HCT116 (cell line): ENCODE results near the gene IL31RA. TPM values are rescaled to one million over a fixed set of nuclear protein-coding genes. Genes with fewer than 3 reads are reported as not detected.

Experiments
- ATAC-seq: fragments of 200-7000 bp; cut with Tn5 transposase; 2 replicates; pipeline ENCODE4 v1.9.1; 2020; ENCODE audit warnings: mild to moderate bottlenecking, moderate library complexity
- BruUV-seq: library from RNA; stranded (reverse); fragments of 400-500 nt; replicated peaks from 2 replicates; lab custom pipeline; 2021; lab: Mats Ljungman, UMichigan
- CTCF ChIA-PET: fragments of 300-600 bp; sonication (Branson Sonifier 250); formaldehyde crosslinking; loops from one replicate; lab custom pipeline; 2021; ENCODE audit warnings: antibody characterized with exemption; lab: Charles Lee
- POLR2A ChIA-PET: fragments of 300-600, 350-600 bp; sonication (Branson Sonifier 250); formaldehyde crosslinking; loops from one replicate; lab custom pipeline; 2021; ENCODE audit warnings: antibody characterized with exemption; lab: Charles Lee
- RAD21 ChIA-PET, 2 experiments: fragments of 300-600 bp; sonication (Branson Sonifier 250); formaldehyde crosslinking; loops; one replicate each; lab custom pipeline; 2023; ENCODE audit warnings: low total read pairs in 2 of 2; ENCODE audit not compliant: uncharacterized antibody in 2 of 2, unreplicated experiment in 2 of 2, low non-redundant PET in 1 of 2; lab: Charles Lee
- DNase-seq: peaks from one replicate; pipeline ENCODE4 v3.0.0-alpha.2; 2010; ENCODE audit warnings: low read depth, low spot score
- H2AFZ ChIP-seq: fragments of 200-600 bp; shearing (Covaris generic), sonication (generic); 2 replicates; pipeline ENCODE4 v1.6.1; 2017; ENCODE audit warnings: low read depth, mixed run types, mixed read lengths, antibody characterized with exemption, low read length; ENCODE audit not compliant: poor library complexity, severe bottlenecking
- H3K27ac ChIP-seq: 2 replicates; pipeline ENCODE4 v1.5.1; 2012; ENCODE audit warnings: low read depth, low read length
- H3K27me3 ChIP-seq: fragments of 200-600 bp; sonication (generic); 2 replicates; pipeline ENCODE4 v1.6.1; 2016; ENCODE audit warnings: mixed run types, low read length, mixed read lengths; ENCODE audit not compliant: insufficient read depth
- H3K36me3 ChIP-seq, 2 experiments: fragments of 200-500 bp in 1 of 2; fragments of 200-600 bp in 1 of 2; sonication (Bioruptor generic) in 1 of 2; sonication (generic) in 1 of 2; 2 replicates each; pipeline versions ENCODE4 v1.5.1 to v1.6.1; 2014 to 2016; ENCODE audit warnings: low read length in 2 of 2, inconsistent platforms in 1 of 2, mixed read lengths in 1 of 2, mixed run types in 1 of 2; ENCODE audit not compliant: insufficient read depth in 2 of 2, control insufficient read depth in 1 of 2
- H3K4me1 ChIP-seq, 2 experiments: fragments of 200-600 bp in 1 of 2; sonication (generic) in 1 of 2; 2 replicates each; pipeline versions ENCODE4 v1.5.1 to v1.6.1; 2012 to 2017; ENCODE audit warnings: low read length in 2 of 2, inconsistent platforms in 1 of 2, mild to moderate bottlenecking in 1 of 2, mixed read lengths in 1 of 2, mixed run types in 1 of 2, moderate library complexity in 1 of 2; ENCODE audit not compliant: insufficient read depth in 2 of 2, control insufficient read depth in 1 of 2
- H3K4me2 ChIP-seq: fragments of 200-600 bp; sonication (generic); 2 replicates; pipeline ENCODE4 v1.6.1; 2017; ENCODE audit warnings: mixed run types, low read length, mixed read lengths
- H3K4me3 ChIP-seq, 2 experiments: fragments of 200-600 bp in 1 of 2; sonication (generic) in 1 of 2; replicated peaks in 1 of 2; 2 replicates each; pipeline ENCODE4 v1.5.1; 2011 to 2016; ENCODE audit warnings: low read length in 2 of 2, control low read depth in 1 of 2, low read depth in 1 of 2, mild to moderate bottlenecking in 1 of 2, mixed read lengths in 1 of 2, mixed run types in 1 of 2
- H3K79me2 ChIP-seq: fragments of 200-600 bp; sonication (generic); 2 replicates; pipeline ENCODE4 v1.6.1; 2017; ENCODE audit warnings: mild to moderate bottlenecking, mixed run types, low read length, moderate library complexity, mixed read lengths; ENCODE audit not compliant: insufficient read depth
- H3K9ac ChIP-seq: fragments of 200-600 bp; sonication (generic); 2 replicates; pipeline ENCODE4 v1.6.1; 2016; ENCODE audit warnings: low read length, mixed read lengths
- H3K9me2 ChIP-seq: fragments of 200-600 bp; sonication (generic), shearing (Covaris generic); 2 replicates; pipeline ENCODE4 v1.6.1; 2017; ENCODE audit warnings: mixed run types, mild to moderate bottlenecking, moderate library complexity; ENCODE audit not compliant: insufficient read depth
- H3K9me3 ChIP-seq, 2 experiments: fragments of 200-500 bp in 1 of 2; fragments of 200-600 bp in 1 of 2; sonication (Bioruptor generic) in 1 of 2; sonication (generic) in 1 of 2; 2 replicates each; pipeline ENCODE4 v1.6.1; 2014 to 2017; ENCODE audit warnings: low read length in 2 of 2, mixed read lengths in 2 of 2, inconsistent platforms in 1 of 2, low read depth in 1 of 2, mild to moderate bottlenecking in 1 of 2, mixed run types in 1 of 2, moderate library complexity in 1 of 2; ENCODE audit not compliant: control insufficient read depth in 1 of 2, insufficient read depth in 1 of 2
- H4K20me1 ChIP-seq: fragments of 200-600 bp; sonication (generic), shearing (Covaris generic); 2 replicates; pipeline ENCODE4 v1.6.1; 2017; ENCODE audit warnings: mixed run types, mild to moderate bottlenecking, moderate library complexity; ENCODE audit not compliant: insufficient read depth
- CBX3 ChIP-seq: IDR thresholded peaks from 2 replicates; pipeline ENCODE4 v1.6.1; 2012; ENCODE audit warnings: low read depth
- ELF1 ChIP-seq: IDR thresholded peaks from 2 replicates; pipeline ENCODE4 v1.6.1; 2012; ENCODE audit warnings: low read depth, borderline replicate concordance
- EZH2 ChIP-seq: fragments of 200-600 bp; sonication (generic); IDR thresholded peaks from 2 replicates; pipeline ENCODE4 v1.6.1; 2017; ENCODE audit warnings: antibody characterized with exemption, mixed run types
- FOSL1 ChIP-seq: IDR thresholded peaks from 2 replicates; pipeline ENCODE4 v1.6.1; 2012; ENCODE audit warnings: low read depth
- JUND ChIP-seq: IDR thresholded peaks from 2 replicates; pipeline ENCODE4 v1.6.1; 2012
- POLR2A ChIP-seq: IDR thresholded peaks from 2 replicates; pipeline ENCODE4 v1.7.0; 2011; ENCODE audit warnings: borderline replicate concordance; ENCODE audit not compliant: insufficient read depth, insufficient read length; ENCODE audit errors: extremely low read depth
- POLR2AphosphoS5 ChIP-seq: IDR thresholded peaks from 2 replicates; pipeline ENCODE4 v1.6.1; 2011; ENCODE audit warnings: mild to moderate bottlenecking, low read depth, low read length, moderate library complexity
- RAD21 ChIP-seq: IDR thresholded peaks from 2 replicates; pipeline ENCODE4 v1.6.1; 2012; ENCODE audit warnings: low read depth, mild to moderate bottlenecking
- SIN3A ChIP-seq: IDR thresholded peaks from 2 replicates; pipeline ENCODE4 v1.6.1; 2012; ENCODE audit warnings: low read depth
- TCF7L2 ChIP-seq: IDR thresholded peaks from 2 replicates; pipeline ENCODE4 v1.7.0; 2011; ENCODE audit warnings: borderline replicate concordance, inconsistent platforms; ENCODE audit not compliant: insufficient read depth, insufficient read length; ENCODE audit errors: extremely low read depth
- YY1 ChIP-seq: IDR thresholded peaks from 2 replicates; pipeline ENCODE4 v1.6.1; 2011; ENCODE audit warnings: low read length, low read depth, moderate library complexity, mild to moderate bottlenecking; ENCODE audit not compliant: insufficient replicate concordance; ENCODE audit errors: extremely low read depth
- ZFX ChIP-seq: fragments of 450-650 bp; IDR thresholded peaks from 2 replicates; pipeline ENCODE4 v1.6.1; 2017
- ZNF274 ChIP-seq: fragments of 200-500 bp; sonication (Bioruptor generic); IDR thresholded peaks from 2 replicates; pipeline ENCODE4 v1.6.1; 2014; ENCODE audit warnings: mild to moderate bottlenecking, low read depth, low read length, inconsistent platforms
- intact Hi-C: fragments of 100-400 bp; cut with micrococcal nuclease; formaldehyde crosslinking; loops from 2 replicates; pipeline ENCODE4 v1.10.0; 2022
- total RNA-seq: library from RNA; stranded (reverse); gene quantifications from one replicate; pipeline ENCODE4 v1.2.1, GENCODE V29; 2021; ENCODE audit not compliant: unreplicated experiment
- TF ChIP-seq, protein P1 (sequence below): IDR thresholded peaks from 2 replicates; pipeline ENCODE4 v1.6.1; 2012
- TF ChIP-seq, protein P2 (sequence below): IDR thresholded peaks from 2 replicates; pipeline ENCODE4 v1.6.1; 2012
- TF ChIP-seq, protein P3 (sequence below): IDR thresholded peaks from 2 replicates; pipeline ENCODE4 v1.6.1; 2011; ENCODE audit warnings: mild to moderate bottlenecking, low read length, moderate library complexity; ENCODE audit not compliant: insufficient replicate concordance; ENCODE audit errors: extremely low read depth
- TF ChIP-seq, protein P4 (sequence below), 3 experiments: fragments of 200-600 bp in 1 of 3; sonication (generic) in 1 of 3; IDR thresholded peaks in 2 of 3; conservative IDR thresholded peaks in 1 of 3; 2 replicates each; pipeline ENCODE4 v1.5.1; 2012 to 2017; ENCODE audit warnings: low read depth in 2 of 3, low read length in 2 of 3, antibody characterized with exemption in 1 of 3, borderline replicate concordance in 1 of 3, control low read depth in 1 of 3, mild to moderate bottlenecking in 1 of 3, mixed read lengths in 1 of 3, mixed run types in 1 of 3, moderate library complexity in 1 of 3; ENCODE audit not compliant: insufficient read depth in 1 of 3
- TF ChIP-seq, protein P5 (sequence below): IDR thresholded peaks from 2 replicates; pipeline ENCODE4 v1.6.1; 2012; ENCODE audit warnings: low read depth

Gene IL31RA
- total RNA-seq, 1 experiment from 2014 or later: 0.59 TPM

DNA sequence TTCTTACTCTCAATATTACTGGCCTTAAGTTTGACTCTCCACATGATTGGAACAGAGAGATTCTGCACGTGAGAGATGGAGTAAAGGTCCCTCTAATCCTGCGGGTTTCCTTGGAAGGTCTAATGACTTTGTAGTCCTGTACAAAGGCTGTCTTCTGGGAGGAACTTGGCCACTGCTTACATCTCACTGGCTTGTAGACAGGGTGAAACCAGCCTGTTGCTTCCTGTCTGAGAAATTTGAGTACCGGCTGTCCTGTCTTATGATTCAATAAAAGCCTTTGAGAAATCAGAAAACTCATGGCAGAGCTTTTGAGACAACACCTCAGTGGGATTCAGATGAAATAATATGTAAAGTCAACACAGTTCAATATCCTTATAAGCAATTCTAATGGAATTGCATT lies 43.0 kb downstream of the IL31RA start:
- no peaks in the 10 kb centered on the region for H3K9me2 ChIP-seq
- ChIA-PET CTCF (no interaction called here), RAD21 (no interaction called here), POLR2A (no interaction called here)
- H3K9me3 ChIP-seq: no peaks in the 10 kb centered on the region
- H3K79me2 ChIP-seq: no peaks in the 10 kb centered on the region
- H3K27me3 ChIP-seq: no peaks in the 10 kb centered on the region
- no peaks in the 10 kb centered on the region for H4K20me1 ChIP-seq
- H3K9ac ChIP-seq: no peak overlapping the region
- H3K4me3 ChIP-seq: no peak overlapping the region
- no peak overlapping the region for H2AFZ ChIP-seq
- H3K4me1 ChIP-seq: peaks cover 0 to 1% of the 10 kb centered on the region in 2 experiments; a peak in 1 of 4 replicates
- no peak for DNase-seq
- H3K36me3 ChIP-seq: no peaks in the 10 kb centered on the region
- intact Hi-C loops: no loop called here
- TF ChIP-seq RAD21 (no peak), TCF7L2 (no peak), SIN3A (no peak), EZH2 (no peak), ZFX (no peak), ELF1 (no peak), CBX3 (no peak), YY1 (no peak), ZNF274 (no peak), FOSL1 (no peak), JUND (no peak), POLR2A (no peak), POLR2AphosphoS5 (no peak)
- TF ChIP-seq, protein P1, sequence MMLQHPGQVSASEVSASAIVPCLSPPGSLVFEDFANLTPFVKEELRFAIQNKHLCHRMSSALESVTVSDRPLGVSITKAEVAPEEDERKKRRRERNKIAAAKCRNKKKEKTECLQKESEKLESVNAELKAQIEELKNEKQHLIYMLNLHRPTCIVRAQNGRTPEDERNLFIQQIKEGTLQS: no peak
- TF ChIP-seq, protein P2, sequence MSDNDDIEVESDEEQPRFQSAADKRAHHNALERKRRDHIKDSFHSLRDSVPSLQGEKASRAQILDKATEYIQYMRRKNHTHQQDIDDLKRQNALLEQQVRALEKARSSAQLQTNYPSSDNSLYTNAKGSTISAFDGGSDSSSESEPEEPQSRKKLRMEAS: no peak
- TF ChIP-seq, protein P3, sequence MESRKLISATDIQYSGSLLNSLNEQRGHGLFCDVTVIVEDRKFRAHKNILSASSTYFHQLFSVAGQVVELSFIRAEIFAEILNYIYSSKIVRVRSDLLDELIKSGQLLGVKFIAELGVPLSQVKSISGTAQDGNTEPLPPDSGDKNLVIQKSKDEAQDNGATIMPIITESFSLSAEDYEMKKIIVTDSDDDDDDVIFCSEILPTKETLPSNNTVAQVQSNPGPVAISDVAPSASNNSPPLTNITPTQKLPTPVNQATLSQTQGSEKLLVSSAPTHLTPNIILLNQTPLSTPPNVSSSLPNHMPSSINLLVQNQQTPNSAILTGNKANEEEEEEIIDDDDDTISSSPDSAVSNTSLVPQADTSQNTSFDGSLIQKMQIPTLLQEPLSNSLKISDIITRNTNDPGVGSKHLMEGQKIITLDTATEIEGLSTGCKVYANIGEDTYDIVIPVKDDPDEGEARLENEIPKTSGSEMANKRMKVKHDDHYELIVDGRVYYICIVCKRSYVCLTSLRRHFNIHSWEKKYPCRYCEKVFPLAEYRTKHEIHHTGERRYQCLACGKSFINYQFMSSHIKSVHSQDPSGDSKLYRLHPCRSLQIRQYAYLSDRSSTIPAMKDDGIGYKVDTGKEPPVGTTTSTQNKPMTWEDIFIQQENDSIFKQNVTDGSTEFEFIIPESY: no peak
- TF ChIP-seq, protein P4, sequence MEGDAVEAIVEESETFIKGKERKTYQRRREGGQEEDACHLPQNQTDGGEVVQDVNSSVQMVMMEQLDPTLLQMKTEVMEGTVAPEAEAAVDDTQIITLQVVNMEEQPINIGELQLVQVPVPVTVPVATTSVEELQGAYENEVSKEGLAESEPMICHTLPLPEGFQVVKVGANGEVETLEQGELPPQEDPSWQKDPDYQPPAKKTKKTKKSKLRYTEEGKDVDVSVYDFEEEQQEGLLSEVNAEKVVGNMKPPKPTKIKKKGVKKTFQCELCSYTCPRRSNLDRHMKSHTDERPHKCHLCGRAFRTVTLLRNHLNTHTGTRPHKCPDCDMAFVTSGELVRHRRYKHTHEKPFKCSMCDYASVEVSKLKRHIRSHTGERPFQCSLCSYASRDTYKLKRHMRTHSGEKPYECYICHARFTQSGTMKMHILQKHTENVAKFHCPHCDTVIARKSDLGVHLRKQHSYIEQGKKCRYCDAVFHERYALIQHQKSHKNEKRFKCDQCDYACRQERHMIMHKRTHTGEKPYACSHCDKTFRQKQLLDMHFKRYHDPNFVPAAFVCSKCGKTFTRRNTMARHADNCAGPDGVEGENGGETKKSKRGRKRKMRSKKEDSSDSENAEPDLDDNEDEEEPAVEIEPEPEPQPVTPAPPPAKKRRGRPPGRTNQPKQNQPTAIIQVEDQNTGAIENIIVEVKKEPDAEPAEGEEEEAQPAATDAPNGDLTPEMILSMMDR (IDR thresholded peaks at IDR 0.05 in 2 of 3, conservative IDR thresholded peaks at IDR 0.05 in 1 of 3; ENCODE audit: borderline replicate concordance in 1 of 3, insufficient read depth in 1 of 3, low read depth in 2 of 3, low read length in 2 of 3): no peak
- TF ChIP-seq, protein P5, sequence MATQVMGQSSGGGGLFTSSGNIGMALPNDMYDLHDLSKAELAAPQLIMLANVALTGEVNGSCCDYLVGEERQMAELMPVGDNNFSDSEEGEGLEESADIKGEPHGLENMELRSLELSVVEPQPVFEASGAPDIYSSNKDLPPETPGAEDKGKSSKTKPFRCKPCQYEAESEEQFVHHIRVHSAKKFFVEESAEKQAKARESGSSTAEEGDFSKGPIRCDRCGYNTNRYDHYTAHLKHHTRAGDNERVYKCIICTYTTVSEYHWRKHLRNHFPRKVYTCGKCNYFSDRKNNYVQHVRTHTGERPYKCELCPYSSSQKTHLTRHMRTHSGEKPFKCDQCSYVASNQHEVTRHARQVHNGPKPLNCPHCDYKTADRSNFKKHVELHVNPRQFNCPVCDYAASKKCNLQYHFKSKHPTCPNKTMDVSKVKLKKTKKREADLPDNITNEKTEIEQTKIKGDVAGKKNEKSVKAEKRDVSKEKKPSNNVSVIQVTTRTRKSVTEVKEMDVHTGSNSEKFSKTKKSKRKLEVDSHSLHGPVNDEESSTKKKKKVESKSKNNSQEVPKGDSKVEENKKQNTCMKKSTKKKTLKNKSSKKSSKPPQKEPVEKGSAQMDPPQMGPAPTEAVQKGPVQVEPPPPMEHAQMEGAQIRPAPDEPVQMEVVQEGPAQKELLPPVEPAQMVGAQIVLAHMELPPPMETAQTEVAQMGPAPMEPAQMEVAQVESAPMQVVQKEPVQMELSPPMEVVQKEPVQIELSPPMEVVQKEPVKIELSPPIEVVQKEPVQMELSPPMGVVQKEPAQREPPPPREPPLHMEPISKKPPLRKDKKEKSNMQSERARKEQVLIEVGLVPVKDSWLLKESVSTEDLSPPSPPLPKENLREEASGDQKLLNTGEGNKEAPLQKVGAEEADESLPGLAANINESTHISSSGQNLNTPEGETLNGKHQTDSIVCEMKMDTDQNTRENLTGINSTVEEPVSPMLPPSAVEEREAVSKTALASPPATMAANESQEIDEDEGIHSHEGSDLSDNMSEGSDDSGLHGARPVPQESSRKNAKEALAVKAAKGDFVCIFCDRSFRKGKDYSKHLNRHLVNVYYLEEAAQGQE: no peak
- no peak overlapping the region for H3K4me2 ChIP-seq
- no peak overlapping the region for H3K27ac ChIP-seq
- no peak for ATAC-seq
- no TSS peak for BruUV-seq
